SK-N-SH treated with all-trans-retinoic acid at 6 μM for 48 hours (cell line): Measurements from ENCODE around the gene C10orf62.

Experiments used
- ATAC-seq: fragments of 200-7000 bp; cut with Tn5 transposase; 3 replicates; pipeline ENCODE4 v1.9.1; 2020; ENCODE audit warnings: mild to moderate bottlenecking, moderate library complexity
- BACH2 ChIP-seq: fragments of 250-450 bp; sonication (Bioruptor Pico); IDR thresholded peaks from 2 replicates; pipeline ENCODE4 v1.9.0; 2021; ENCODE audit warnings: mild to moderate bottlenecking, borderline replicate concordance
- CSDC2 ChIP-seq: fragments of 250-450 bp; sonication (Bioruptor Pico); IDR thresholded peaks from 2 replicates; pipeline ENCODE4 v1.5.0; 2020; ENCODE audit warnings: mild to moderate bottlenecking, moderate library complexity
- CSRNP3 ChIP-seq: fragments of 250-450 bp; sonication (Bioruptor Pico); IDR thresholded peaks from 2 replicates; pipeline ENCODE4 v1.5.1; 2021; ENCODE audit warnings: mild to moderate bottlenecking, moderate library complexity
- ESRRG ChIP-seq: fragments of 250-450 bp; sonication (Bioruptor Pico); IDR thresholded peaks from 2 replicates; pipeline ENCODE4 v1.6.1; 2021; ENCODE audit warnings: mild to moderate bottlenecking
- GLIS3 ChIP-seq: fragments of 250-450 bp; sonication (Bioruptor Pico); IDR thresholded peaks from 2 replicates; pipeline ENCODE4 v1.5.0; 2020; ENCODE audit warnings: mild to moderate bottlenecking, moderate library complexity
- ISL1 ChIP-seq: fragments of 250-450 bp; sonication (Bioruptor Pico); IDR thresholded peaks from 2 replicates; pipeline ENCODE4 v2.1.2; 2022; ENCODE audit warnings: mild to moderate bottlenecking, moderate library complexity
- OSR1 ChIP-seq: fragments of 250-450 bp; sonication (Bioruptor Pico); IDR thresholded peaks from 2 replicates; pipeline ENCODE4 v1.8.0; 2022; ENCODE audit warnings: moderate library complexity, mild to moderate bottlenecking, inconsistent platforms
- PPARA ChIP-seq: fragments of 250-450 bp; sonication (Bioruptor Pico); IDR thresholded peaks from 2 replicates; pipeline ENCODE4 v1.5.0; 2020; ENCODE audit warnings: mild to moderate bottlenecking, borderline replicate concordance
- RARB ChIP-seq: fragments of 250-450 bp; sonication (Bioruptor Pico); IDR thresholded peaks from 2 replicates; pipeline ENCODE4 v1.8.0; 2021; ENCODE audit warnings: mild to moderate bottlenecking, moderate library complexity
- SNAI2 ChIP-seq: fragments of 250-450 bp; sonication (Bioruptor Pico); IDR thresholded peaks from 2 replicates; pipeline ENCODE4 v1.5.0; 2020; ENCODE audit warnings: mild to moderate bottlenecking, moderate library complexity
- TCF4 ChIP-seq: fragments of 250-450 bp; sonication (Bioruptor Pico); IDR thresholded peaks from 2 replicates; pipeline ENCODE4 v1.8.0; 2021; ENCODE audit warnings: mild to moderate bottlenecking, moderate library complexity, borderline replicate concordance
- TOX ChIP-seq: fragments of 250-450 bp; sonication (Bioruptor Pico); IDR thresholded peaks from 2 replicates; pipeline ENCODE4 v1.8.0; 2021; ENCODE audit warnings: mild to moderate bottlenecking, moderate library complexity, borderline replicate concordance
- ZC3H10 ChIP-seq: fragments of 250-450 bp; sonication (Bioruptor Pico); IDR thresholded peaks from 2 replicates; pipeline ENCODE4 v1.5.1; 2021; ENCODE audit warnings: mild to moderate bottlenecking, moderate library complexity
- ZFP30 ChIP-seq: fragments of 450-650 bp; formaldehyde crosslinking; IDR thresholded peaks from 2 replicates; pipeline ENCODE4 v1.5.0; 2022; ENCODE audit warnings: mild to moderate bottlenecking, moderate library complexity
- ZNF565 ChIP-seq: fragments of 450-650 bp; formaldehyde crosslinking; conservative IDR thresholded peaks from 2 replicates; pipeline ENCODE4 v1.5.0; 2020; ENCODE audit warnings: low read depth, mild to moderate bottlenecking, moderate library complexity
- ZNF70 ChIP-seq: fragments of 450-650 bp; formaldehyde crosslinking; IDR thresholded peaks from 2 replicates; pipeline ENCODE4 v1.5.0; 2020; ENCODE audit warnings: mild to moderate bottlenecking, moderate library complexity
- ZNF8 ChIP-seq: fragments of 450-650 bp; formaldehyde crosslinking; IDR thresholded peaks from 2 replicates; pipeline ENCODE4 v1.5.0; 2020; ENCODE audit warnings: mild to moderate bottlenecking, moderate library complexity
- TF ChIP-seq, protein P1 (sequence below): fragments of 250-450 bp; sonication (Bioruptor Pico); IDR thresholded peaks from 2 replicates; pipeline ENCODE4 v1.8.0; 2021; ENCODE audit warnings: low read depth, mild to moderate bottlenecking, moderate library complexity, borderline replicate concordance
- TF ChIP-seq, protein P2 (sequence below): fragments of 250-450 bp; sonication (Bioruptor Pico); IDR thresholded peaks from 2 replicates; pipeline ENCODE4 v1.8.0; 2020; ENCODE audit warnings: mild to moderate bottlenecking, moderate library complexity, borderline replicate concordance
- TF ChIP-seq, protein P3 (sequence below): fragments of 250-450 bp; sonication (Bioruptor Pico); IDR thresholded peaks from 2 replicates; pipeline ENCODE4 v1.5.0; 2020; ENCODE audit warnings: mild to moderate bottlenecking, moderate library complexity
- TF ChIP-seq, protein P4 (sequence below): fragments of 250-450 bp; sonication (Bioruptor Pico); IDR thresholded peaks from 2 replicates; pipeline ENCODE4 v1.5.1; 2020; ENCODE audit warnings: low read depth, mild to moderate bottlenecking, moderate library complexity

The C10orf62 gene

DNA sequence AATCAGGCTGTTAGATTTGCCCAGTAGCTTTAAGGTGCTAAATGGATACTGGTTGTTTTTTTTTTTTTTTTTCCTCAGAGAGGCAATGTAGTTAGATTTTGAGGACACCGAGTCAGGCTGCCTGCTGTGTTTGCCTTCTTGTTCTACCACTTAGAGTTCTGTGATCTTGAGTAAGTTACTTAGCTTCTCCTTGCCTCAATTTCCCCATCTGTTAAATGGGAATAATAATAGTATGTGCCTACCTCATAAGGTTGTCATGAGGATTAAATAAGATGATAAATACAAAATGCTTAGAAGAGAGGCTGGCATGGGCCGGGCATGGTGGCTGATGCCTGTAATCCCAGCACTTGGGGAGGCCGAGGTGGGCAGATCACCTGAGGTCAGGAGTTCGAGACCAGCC lies 29.2 kb downstream of the C10orf62 start:
- ATAC-seq, result no peak
- TF ChIP-seq OSR1 (CRISPR knock-in tag) (no peak), ZC3H10 (CRISPR knock-in tag) (no peak), ZNF8 (CRISPR knock-in tag) (no peak), BACH2 (CRISPR knock-in tag) (no peak), CSRNP3 (CRISPR knock-in tag) (no peak), PPARA (no peak), TCF4 (CRISPR knock-in tag) (no peak), GLIS3 (no peak)
- TF ChIP-seq, all 23 proteins: peak for 0

DNA sequence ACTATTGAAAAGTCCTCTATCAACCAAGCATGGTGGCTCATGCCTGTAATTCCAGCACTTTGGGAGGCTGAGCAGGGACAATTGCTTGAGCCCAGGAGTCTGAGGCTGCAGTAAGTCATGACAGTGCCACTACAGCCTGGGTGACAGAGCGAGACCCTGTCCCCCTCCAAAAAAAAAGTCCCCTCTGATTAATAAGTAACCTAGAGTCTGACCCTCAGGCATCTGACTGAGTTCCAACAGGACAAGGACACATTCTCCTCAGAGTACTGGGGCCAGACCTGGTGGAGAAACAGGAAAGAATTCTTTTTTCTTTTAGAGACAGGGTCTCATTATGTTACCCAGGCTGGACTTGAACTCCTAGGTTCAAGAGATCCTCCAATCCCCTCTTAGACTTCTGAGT lies 33.8 kb downstream of the C10orf62 start:
- ATAC-seq, result no peak
- TF ChIP-seq ESRRG (CRISPR knock-in tag), result no peak
- no peak for TF ChIP-seq SNAI2
- TF ChIP-seq, protein P1, sequence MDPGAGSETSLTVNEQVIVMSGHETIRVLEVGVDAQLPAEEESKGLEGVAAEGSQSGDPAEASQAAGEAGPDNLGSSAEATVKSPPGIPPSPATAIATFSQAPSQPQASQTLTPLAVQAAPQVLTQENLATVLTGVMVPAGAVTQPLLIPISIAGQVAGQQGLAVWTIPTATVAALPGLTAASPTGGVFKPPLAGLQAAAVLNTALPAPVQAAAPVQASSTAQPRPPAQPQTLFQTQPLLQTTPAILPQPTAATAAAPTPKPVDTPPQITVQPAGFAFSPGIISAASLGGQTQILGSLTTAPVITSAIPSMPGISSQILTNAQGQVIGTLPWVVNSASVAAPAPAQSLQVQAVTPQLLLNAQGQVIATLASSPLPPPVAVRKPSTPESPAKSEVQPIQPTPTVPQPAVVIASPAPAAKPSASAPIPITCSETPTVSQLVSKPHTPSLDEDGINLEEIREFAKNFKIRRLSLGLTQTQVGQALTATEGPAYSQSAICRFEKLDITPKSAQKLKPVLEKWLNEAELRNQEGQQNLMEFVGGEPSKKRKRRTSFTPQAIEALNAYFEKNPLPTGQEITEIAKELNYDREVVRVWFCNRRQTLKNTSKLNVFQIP (CRISPR knock-in tag), result no peak

- ATAC-seq, result no peak
- TF ChIP-seq ZNF565 (no peak), ZFP30 (CRISPR knock-in tag) (no peak), ESRRG (CRISPR knock-in tag) (no peak), CSRNP3 (CRISPR knock-in tag) (no peak), ISL1 (CRISPR knock-in tag) (no peak), ZNF70 (CRISPR knock-in tag) (no peak), TCF4 (CRISPR knock-in tag) (no peak), OSR1 (CRISPR knock-in tag) (no peak), RARB (CRISPR knock-in tag) (no peak), GLIS3 (no peak), CSDC2 (CRISPR knock-in tag) (no peak), TOX (CRISPR knock-in tag) (no peak), BACH2 (CRISPR knock-in tag) (no peak)
- TF ChIP-seq, protein P2, sequence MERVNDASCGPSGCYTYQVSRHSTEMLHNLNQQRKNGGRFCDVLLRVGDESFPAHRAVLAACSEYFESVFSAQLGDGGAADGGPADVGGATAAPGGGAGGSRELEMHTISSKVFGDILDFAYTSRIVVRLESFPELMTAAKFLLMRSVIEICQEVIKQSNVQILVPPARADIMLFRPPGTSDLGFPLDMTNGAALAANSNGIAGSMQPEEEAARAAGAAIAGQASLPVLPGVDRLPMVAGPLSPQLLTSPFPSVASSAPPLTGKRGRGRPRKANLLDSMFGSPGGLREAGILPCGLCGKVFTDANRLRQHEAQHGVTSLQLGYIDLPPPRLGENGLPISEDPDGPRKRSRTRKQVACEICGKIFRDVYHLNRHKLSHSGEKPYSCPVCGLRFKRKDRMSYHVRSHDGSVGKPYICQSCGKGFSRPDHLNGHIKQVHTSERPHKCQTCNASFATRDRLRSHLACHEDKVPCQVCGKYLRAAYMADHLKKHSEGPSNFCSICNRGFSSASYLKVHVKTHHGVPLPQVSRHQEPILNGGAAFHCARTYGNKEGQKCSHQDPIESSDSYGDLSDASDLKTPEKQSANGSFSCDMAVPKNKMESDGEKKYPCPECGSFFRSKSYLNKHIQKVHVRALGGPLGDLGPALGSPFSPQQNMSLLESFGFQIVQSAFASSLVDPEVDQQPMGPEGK (CRISPR knock-in tag), result no peak
- TF ChIP-seq, protein P3, sequence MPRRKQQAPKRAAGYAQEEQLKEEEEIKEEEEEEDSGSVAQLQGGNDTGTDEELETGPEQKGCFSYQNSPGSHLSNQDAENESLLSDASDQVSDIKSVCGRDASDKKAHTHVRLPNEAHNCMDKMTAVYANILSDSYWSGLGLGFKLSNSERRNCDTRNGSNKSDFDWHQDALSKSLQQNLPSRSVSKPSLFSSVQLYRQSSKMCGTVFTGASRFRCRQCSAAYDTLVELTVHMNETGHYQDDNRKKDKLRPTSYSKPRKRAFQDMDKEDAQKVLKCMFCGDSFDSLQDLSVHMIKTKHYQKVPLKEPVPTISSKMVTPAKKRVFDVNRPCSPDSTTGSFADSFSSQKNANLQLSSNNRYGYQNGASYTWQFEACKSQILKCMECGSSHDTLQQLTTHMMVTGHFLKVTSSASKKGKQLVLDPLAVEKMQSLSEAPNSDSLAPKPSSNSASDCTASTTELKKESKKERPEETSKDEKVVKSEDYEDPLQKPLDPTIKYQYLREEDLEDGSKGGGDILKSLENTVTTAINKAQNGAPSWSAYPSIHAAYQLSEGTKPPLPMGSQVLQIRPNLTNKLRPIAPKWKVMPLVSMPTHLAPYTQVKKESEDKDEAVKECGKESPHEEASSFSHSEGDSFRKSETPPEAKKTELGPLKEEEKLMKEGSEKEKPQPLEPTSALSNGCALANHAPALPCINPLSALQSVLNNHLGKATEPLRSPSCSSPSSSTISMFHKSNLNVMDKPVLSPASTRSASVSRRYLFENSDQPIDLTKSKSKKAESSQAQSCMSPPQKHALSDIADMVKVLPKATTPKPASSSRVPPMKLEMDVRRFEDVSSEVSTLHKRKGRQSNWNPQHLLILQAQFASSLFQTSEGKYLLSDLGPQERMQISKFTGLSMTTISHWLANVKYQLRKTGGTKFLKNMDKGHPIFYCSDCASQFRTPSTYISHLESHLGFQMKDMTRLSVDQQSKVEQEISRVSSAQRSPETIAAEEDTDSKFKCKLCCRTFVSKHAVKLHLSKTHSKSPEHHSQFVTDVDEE (CRISPR knock-in tag), result no peak
- TF ChIP-seq, protein P1 (CRISPR knock-in tag), result no peak
- TF ChIP-seq, protein P4, sequence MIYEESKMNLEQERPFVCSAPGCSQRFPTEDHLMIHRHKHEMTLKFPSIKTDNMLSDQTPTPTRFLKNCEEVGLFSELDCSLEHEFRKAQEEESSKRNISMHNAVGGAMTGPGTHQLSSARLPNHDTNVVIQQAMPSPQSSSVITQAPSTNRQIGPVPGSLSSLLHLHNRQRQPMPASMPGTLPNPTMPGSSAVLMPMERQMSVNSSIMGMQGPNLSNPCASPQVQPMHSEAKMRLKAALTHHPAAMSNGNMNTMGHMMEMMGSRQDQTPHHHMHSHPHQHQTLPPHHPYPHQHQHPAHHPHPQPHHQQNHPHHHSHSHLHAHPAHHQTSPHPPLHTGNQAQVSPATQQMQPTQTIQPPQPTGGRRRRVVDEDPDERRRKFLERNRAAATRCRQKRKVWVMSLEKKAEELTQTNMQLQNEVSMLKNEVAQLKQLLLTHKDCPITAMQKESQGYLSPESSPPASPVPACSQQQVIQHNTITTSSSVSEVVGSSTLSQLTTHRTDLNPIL (CRISPR knock-in tag), result no peak
Observed at GRCh38 chr10:97627731-97628130, 38.2 kb downstream of the C10orf62 start.
